GM12801 (cell line): ENCODE measurements around the gene MTHFR.

Source experiments
- CTCF ChIP-seq: IDR thresholded peaks from one replicate; pipeline ENCODE4 v1.5.1; 2011; ENCODE audit warnings: control low read depth; ENCODE audit not compliant: insufficient read length; ENCODE audit errors: extremely low read depth

MTHFR gene

GRCh38 chr1:11845641-11846335 is 40.0 kb upstream of the MTHFR start:
- TF ChIP-seq CTCF, result no peak

- no peak for TF ChIP-seq CTCF
These were observed 36.6 kb upstream of the MTHFR start for GRCh38 chr1:11842154-11843041.

GRCh38 chr1:11841245-11842153 is 35.7 kb upstream of the MTHFR start:
- no peak for TF ChIP-seq CTCF

GRCh38 chr1:11839727-11840705 is 34.3 kb upstream of the MTHFR start:
- TF ChIP-seq CTCF, result no peak

- TF ChIP-seq CTCF, result peak; percentile 49
These were observed 32.8 kb upstream of the MTHFR start for GRCh38 chr1:11838349-11839272.

GRCh38 chr1:11837767-11838348 is 32.1 kb upstream of the MTHFR start:
- TF ChIP-seq CTCF, result no peak
